ENCODE results near the gene IER3. TPM values are rescaled to one million over a fixed set of nuclear protein-coding genes. Genes with fewer than 3 reads are reported as not detected.

The IER3 gene
- total and polyA plus RNA-seq, 2 of the 13 experiments (the other 11 are each of a cell fraction or from before 2014, with no cell fraction given): 51.1 to 131 TPM

DNA sequence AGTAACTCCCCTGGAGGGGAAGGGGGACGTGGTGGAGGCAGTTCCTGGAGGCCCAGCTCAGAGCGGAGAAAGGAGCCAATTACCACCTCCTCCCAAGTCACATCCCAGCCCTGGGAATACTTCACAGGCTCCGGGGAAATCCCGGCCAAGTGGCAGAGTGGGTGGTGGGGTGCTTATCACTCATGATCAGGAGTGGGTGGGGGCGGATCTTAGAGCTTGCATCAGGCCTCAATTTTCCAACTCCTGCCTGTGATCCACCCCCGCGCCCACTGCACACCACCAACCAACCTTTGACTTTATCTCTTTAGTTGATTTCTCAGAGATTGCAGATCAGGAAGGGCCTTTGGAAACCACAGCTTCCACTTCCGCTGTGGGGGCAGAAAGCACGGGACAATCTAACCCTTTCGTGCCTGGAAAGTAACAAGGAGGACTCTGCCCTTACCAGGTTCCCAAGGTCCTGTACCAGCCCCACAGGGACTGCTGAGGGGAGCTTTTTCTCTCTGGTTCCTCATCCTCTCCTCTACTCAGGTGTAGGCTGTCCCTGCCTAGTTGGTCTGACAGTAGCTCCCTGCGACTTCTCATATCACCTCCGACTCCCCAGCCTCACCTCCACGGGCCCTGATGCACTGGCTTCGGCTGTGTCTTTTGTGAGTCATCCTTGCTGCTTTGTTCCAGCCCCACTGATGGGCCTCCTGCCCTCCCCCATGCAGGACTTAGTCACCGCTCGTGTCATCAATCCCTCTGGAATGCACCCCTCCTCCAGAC, 24.9 kb upstream of the IER3 start (continued):
- TF ChIP-seq ZNF251 (CRISPR knock-in tag; IDR thresholded peaks at IDR 0.05): no peak
- TF ChIP-seq TRIM22 (IDR thresholded peaks at IDR 0.05): no peak
- peak; percentile 91; the same call in 1 of the 2 replicates for TF ChIP-seq TBX2 (CRISPR knock-in tag; IDR thresholded peaks at IDR 0.05; ENCODE audit: borderline replicate concordance)
- no peak; the same call in 1 of the 2 replicates for TF ChIP-seq SRY (CRISPR knock-in tag; IDR thresholded peaks at IDR 0.05)
- no peak for TF ChIP-seq SMC3 (IDR thresholded peaks at IDR 0.05; ENCODE audit: low read length)
- TF ChIP-seq ZNF333 (CRISPR knock-in tag; IDR thresholded peaks at IDR 0.05; ENCODE audit: borderline replicate concordance): no peak
- 0 out of 2 replicates have a peak, but pooled peaks have one; percentile 29 for TF ChIP-seq ZNF33B (CRISPR knock-in tag; IDR thresholded peaks at IDR 0.05)
- peak; percentile 68; the same call in 1 of the 2 replicates for TF ChIP-seq PPARG (CRISPR knock-in tag; conservative IDR thresholded peaks at IDR 0.05)
- no peak for TF ChIP-seq ZNF235 (CRISPR knock-in tag; IDR thresholded peaks at IDR 0.05; ENCODE audit: borderline replicate concordance)
- TF ChIP-seq ZNF709 (CRISPR knock-in tag; IDR thresholded peaks at IDR 0.05): peak; percentile 97
- peak; percentile 50; the same call in 1 of the 2 replicates for TF ChIP-seq SMARCE1 (IDR thresholded peaks at IDR 0.05; ENCODE audit: borderline replicate concordance)
- TF ChIP-seq TAF1 (CRISPR knock-in tag; IDR thresholded peaks at IDR 0.05): peak; percentile 72
- TF ChIP-seq TARDBP (CRISPR knock-in tag; IDR thresholded peaks at IDR 0.05): peak; percentile 67
- TF ChIP-seq NR0B2 (CRISPR knock-in tag; IDR thresholded peaks at IDR 0.05): 0 out of 2 replicates have a peak, but pooled peaks have one; percentile 49
- no peak for TF ChIP-seq ZNF33A (CRISPR knock-in tag; IDR thresholded peaks at IDR 0.05; ENCODE audit: borderline replicate concordance)
- TF ChIP-seq ZBTB38 (CRISPR knock-in tag; IDR thresholded peaks at IDR 0.05): peak; percentile 93
- TF ChIP-seq NPAS2 (CRISPR knock-in tag; IDR thresholded peaks at IDR 0.05; ENCODE audit: borderline replicate concordance): no peak; the same call in 1 of the 2 replicates
- TF ChIP-seq, protein P1, sequence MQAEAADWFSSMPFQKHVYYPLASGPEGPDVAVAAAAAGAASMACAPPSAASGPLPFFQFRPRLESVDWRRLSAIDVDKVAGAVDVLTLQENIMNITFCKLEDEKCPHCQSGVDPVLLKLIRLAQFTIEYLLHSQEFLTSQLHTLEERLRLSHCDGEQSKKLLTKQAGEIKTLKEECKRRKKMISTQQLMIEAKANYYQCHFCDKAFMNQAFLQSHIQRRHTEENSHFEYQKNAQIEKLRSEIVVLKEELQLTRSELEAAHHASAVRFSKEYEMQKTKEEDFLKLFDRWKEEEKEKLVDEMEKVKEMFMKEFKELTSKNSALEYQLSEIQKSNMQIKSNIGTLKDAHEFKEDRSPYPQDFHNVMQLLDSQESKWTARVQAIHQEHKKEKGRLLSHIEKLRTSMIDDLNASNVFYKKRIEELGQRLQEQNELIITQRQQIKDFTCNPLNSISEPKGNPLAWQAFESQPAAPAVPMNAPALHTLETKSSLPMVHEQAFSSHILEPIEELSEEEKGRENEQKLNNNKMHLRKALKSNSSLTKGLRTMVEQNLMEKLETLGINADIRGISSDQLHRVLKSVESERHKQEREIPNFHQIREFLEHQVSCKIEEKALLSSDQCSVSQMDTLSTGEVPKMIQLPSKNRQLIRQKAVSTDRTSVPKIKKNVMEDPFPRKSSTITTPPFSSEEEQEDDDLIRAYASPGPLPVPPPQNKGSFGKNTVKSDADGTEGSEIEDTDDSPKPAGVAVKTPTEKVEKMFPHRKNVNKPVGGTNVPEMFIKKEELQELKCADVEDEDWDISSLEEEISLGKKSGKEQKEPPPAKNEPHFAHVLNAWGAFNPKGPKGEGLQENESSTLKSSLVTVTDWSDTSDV (CRISPR knock-in tag; IDR thresholded peaks at IDR 0.05): no peak
- TF ChIP-seq POGZ (CRISPR knock-in tag; IDR thresholded peaks at IDR 0.05): peak; percentile 84
- TF ChIP-seq SNAPC2 (CRISPR knock-in tag; IDR thresholded peaks at IDR 0.05): peak; percentile 58; the same call in 1 of the 2 replicates
- TF ChIP-seq ZSCAN25 (CRISPR knock-in tag; IDR thresholded peaks at IDR 0.05): peak; percentile 85
- peak; percentile 27 for TF ChIP-seq NFYB (CRISPR knock-in tag; IDR thresholded peaks at IDR 0.05)
- TF ChIP-seq MXD4 (CRISPR knock-in tag; IDR thresholded peaks at IDR 0.05): no peak; the same call in none of the 2 replicates
- TF ChIP-seq CCDC6 (CRISPR knock-in tag; IDR thresholded peaks at IDR 0.05): peak; percentile 87
- TF ChIP-seq MED13 (CRISPR knock-in tag; IDR thresholded peaks at IDR 0.05): peak; percentile 93
